ENCODE results near the gene SCNN1A.

- TF ChIP-seq, protein P1, sequence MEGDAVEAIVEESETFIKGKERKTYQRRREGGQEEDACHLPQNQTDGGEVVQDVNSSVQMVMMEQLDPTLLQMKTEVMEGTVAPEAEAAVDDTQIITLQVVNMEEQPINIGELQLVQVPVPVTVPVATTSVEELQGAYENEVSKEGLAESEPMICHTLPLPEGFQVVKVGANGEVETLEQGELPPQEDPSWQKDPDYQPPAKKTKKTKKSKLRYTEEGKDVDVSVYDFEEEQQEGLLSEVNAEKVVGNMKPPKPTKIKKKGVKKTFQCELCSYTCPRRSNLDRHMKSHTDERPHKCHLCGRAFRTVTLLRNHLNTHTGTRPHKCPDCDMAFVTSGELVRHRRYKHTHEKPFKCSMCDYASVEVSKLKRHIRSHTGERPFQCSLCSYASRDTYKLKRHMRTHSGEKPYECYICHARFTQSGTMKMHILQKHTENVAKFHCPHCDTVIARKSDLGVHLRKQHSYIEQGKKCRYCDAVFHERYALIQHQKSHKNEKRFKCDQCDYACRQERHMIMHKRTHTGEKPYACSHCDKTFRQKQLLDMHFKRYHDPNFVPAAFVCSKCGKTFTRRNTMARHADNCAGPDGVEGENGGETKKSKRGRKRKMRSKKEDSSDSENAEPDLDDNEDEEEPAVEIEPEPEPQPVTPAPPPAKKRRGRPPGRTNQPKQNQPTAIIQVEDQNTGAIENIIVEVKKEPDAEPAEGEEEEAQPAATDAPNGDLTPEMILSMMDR (IDR thresholded peaks at IDR 0.05; ENCODE audit: low read length), result no peak
- TF ChIP-seq EZH2phosphoT487 (IDR thresholded peaks at IDR 0.05; ENCODE audit: low read length) (no peak), EZH2 (optimal IDR thresholded peaks at IDR 0.05; ENCODE audit: low read depth, low read length) (no peak)
Measured at GRCh38 chr12:6358881-6359280, 16.5 kb downstream of the SCNN1A start.

Data from MM.1S (cell line).